HepG2 (cell line): ENCODE measurements around the gene RHOD. TPM values are rescaled to one million over a fixed set of nuclear protein-coding genes. Genes with fewer than 3 reads are reported as not detected.

Source experiments
- ATAC-seq: fragments of 200-7000 bp; cut with Tn5 transposase; 3 replicates; pipeline ENCODE4 v1.9.1; 2020; ENCODE audit warnings: mild to moderate bottlenecking, moderate library complexity
- BruUV-seq: library from RNA; stranded (reverse); fragments of 400-500 nt; replicated peaks from 2 replicates; lab custom pipeline; 2021; lab: Mats Ljungman, UMichigan
- CTCF ChIA-PET: fragments of 300-600 bp; formaldehyde crosslinking; extraction: SDS; loops from one replicate; lab custom pipeline; 2021; ENCODE audit warnings: low total read pairs, inconsistent platforms, low intra/inter-chr PET ratio; lab: Yijun Ruan, JAX
- POLR2A ChIA-PET: fragments of 350-600 bp; sonication (Branson Sonifier 250); formaldehyde crosslinking; loops from one replicate; lab custom pipeline; 2020; ENCODE audit warnings: antibody characterized with exemption, inconsistent platforms; lab: Yijun Ruan, JAX
- DNase-seq: peaks from one replicate; pipeline ENCODE4 v3.0.0-alpha.2; 2015; ENCODE audit warnings: low spot score
- FAIRE-seq: peaks from 3 replicates; lab custom pipeline; 2011; peaks lifted over from hg19 to GRCh38; lab: Jason Lieb, UNC
- H2AFZ ChIP-seq: one replicate; pipeline ENCODE4 v1.6.1; 2011; ENCODE audit warnings: low read length, inconsistent platforms
- H3K27ac ChIP-seq: fragments of 300-600 bp; 3 replicates; pipeline ENCODE4 v1.8.0; 2011; ENCODE audit warnings: mixed run types, mild to moderate bottlenecking, mixed read lengths, low read length, inconsistent platforms; ENCODE audit not compliant: insufficient read depth; ENCODE audit errors: extremely low read length
- H3K27me3 ChIP-seq, 2 experiments: fragments of 200-600 bp in 1 of 2; 2 replicates in 1 of 2; 3 replicates in 1 of 2; pipeline versions ENCODE4 v1.6.0 to v1.8.0; 2011; ENCODE audit warnings: low read length in 2 of 2, mild to moderate bottlenecking in 2 of 2, moderate library complexity in 2 of 2, inconsistent platforms in 1 of 2; ENCODE audit not compliant: insufficient read depth in 2 of 2, control insufficient read depth in 1 of 2
- H3K36me3 ChIP-seq, 2 experiments: fragments of 200-600 bp in 1 of 2; replicated peaks in 1 of 2; 2 replicates in 1 of 2; 3 replicates in 1 of 2; pipeline versions ENCODE4 v1.5.1 to v1.8.0; 2011; ENCODE audit warnings: low read length in 2 of 2, inconsistent platforms in 1 of 2; ENCODE audit not compliant: insufficient read depth in 2 of 2, control insufficient read depth in 1 of 2
- H3K4me1 ChIP-seq: 2 replicates; pipeline ENCODE4 v1.5.1; 2012; ENCODE audit warnings: low read length, inconsistent platforms; ENCODE audit not compliant: insufficient read depth
- H3K4me2 ChIP-seq: 2 replicates; pipeline ENCODE4 v1.6.0; 2011; ENCODE audit warnings: low read depth, low read length, inconsistent platforms
- H3K4me3 ChIP-seq, 3 experiments: fragments of 200-600 bp in 1 of 3; sonication (generic), shearing (Covaris generic) in 1 of 3; replicated peaks in 1 of 3; 2 replicates each; pipeline ENCODE4 v1.5.1; 2011 to 2016; ENCODE audit warnings: low read length in 3 of 3, inconsistent platforms in 2 of 3, low read depth in 2 of 3, mild to moderate bottlenecking in 2 of 3, control low read depth in 1 of 3, mixed read lengths in 1 of 3; ENCODE audit not compliant: insufficient read depth in 1 of 3
- H3K79me2 ChIP-seq: one replicate; pipeline ENCODE4 v1.6.1; 2011; ENCODE audit warnings: low read length, inconsistent platforms; ENCODE audit not compliant: insufficient read depth
- H3K9ac ChIP-seq: 2 replicates; pipeline ENCODE4 v1.6.0; 2011; ENCODE audit warnings: mild to moderate bottlenecking, low read depth, low read length, inconsistent platforms; ENCODE audit not compliant: insufficient read depth
- H3K9me3 ChIP-seq: 2 replicates; pipeline ENCODE4 v1.5.1; 2012; ENCODE audit warnings: mild to moderate bottlenecking, low read length
- H4K20me1 ChIP-seq: 2 replicates; pipeline ENCODE4 v1.6.0; 2011; ENCODE audit warnings: inconsistent platforms, mild to moderate bottlenecking, low read length, moderate library complexity; ENCODE audit not compliant: insufficient read depth
- BHLHE40 ChIP-seq: IDR thresholded peaks from 2 replicates; pipeline ENCODE4 v1.6.1; 2011; ENCODE audit warnings: low read length, improper control_type of control experiment
- DMAP1 ChIP-seq: IDR thresholded peaks from 2 replicates; pipeline ENCODE4 v1.6.1; 2016
- NAIF1 ChIP-seq: sonication (generic); formaldehyde crosslinking; IDR thresholded peaks from 2 replicates; pipeline ENCODE4 v1.5.0; 2020; ENCODE audit warnings: mild to moderate bottlenecking, missing genetic modification reagents, borderline replicate concordance
- NFE2L1 ChIP-seq: sonication (generic); formaldehyde crosslinking; IDR thresholded peaks from 2 replicates; pipeline ENCODE4 v1.4.0; 2020; ENCODE audit warnings: missing genetic modification reagents, mild to moderate bottlenecking, borderline replicate concordance
- NFKB2 ChIP-seq: sonication (generic); formaldehyde crosslinking; IDR thresholded peaks from 2 replicates; pipeline ENCODE4 v1.4.0; 2020; ENCODE audit warnings: missing genetic modification reagents, borderline replicate concordance
- SIN3A ChIP-seq: IDR thresholded peaks from 2 replicates; pipeline ENCODE4 v1.6.1; 2011; ENCODE audit warnings: low read depth, mild to moderate bottlenecking, control low read depth, low read length, borderline replicate concordance
- SOX13 ChIP-seq, 3 experiments: fragments of 450-650 bp in 1 of 3; sonication (generic) in 1 of 3; formaldehyde crosslinking in 1 of 3; IDR thresholded peaks in 2 of 3; conservative IDR thresholded peaks in 1 of 3; 2 replicates each; pipeline versions ENCODE4 v1.5.0 to v1.6.1; 2016 to 2020; ENCODE audit warnings: antibody characterized with exemption in 1 of 3, mild to moderate bottlenecking in 1 of 3, missing compliant biosample characterization in 1 of 3, missing genetic modification reagents in 1 of 3, moderate library complexity in 1 of 3
- ZEB1 ChIP-seq: IDR thresholded peaks from 2 replicates; pipeline ENCODE4 v1.6.1; 2012; ENCODE audit warnings: mild to moderate bottlenecking, low read depth, inconsistent platforms; ENCODE audit not compliant: insufficient replicate concordance
- ZNF20 ChIP-seq: sonication (generic); formaldehyde crosslinking; IDR thresholded peaks from 2 replicates; pipeline ENCODE4 v1.4.0; 2020; ENCODE audit warnings: mild to moderate bottlenecking, moderate library complexity, missing genetic modification reagents
- ZNF263 ChIP-seq: sonication (generic); formaldehyde crosslinking; IDR thresholded peaks from 2 replicates; pipeline ENCODE4 v1.4.0; 2020; ENCODE audit warnings: missing genetic modification reagents
- ZNF296 ChIP-seq: sonication (generic); formaldehyde crosslinking; conservative IDR thresholded peaks from 2 replicates; pipeline ENCODE4 v1.5.0; 2020; ENCODE audit warnings: mild to moderate bottlenecking, missing genetic modification reagents
- ZNF317 ChIP-seq: sonication (generic); formaldehyde crosslinking; IDR thresholded peaks from 2 replicates; pipeline ENCODE4 v1.5.0; 2020; ENCODE audit warnings: mild to moderate bottlenecking, missing genetic modification reagents
- ZNF562 ChIP-seq: sonication (generic); formaldehyde crosslinking; IDR thresholded peaks from 2 replicates; pipeline ENCODE4 v1.8.0; 2022; ENCODE audit warnings: missing genetic modification reagents, borderline replicate concordance
- WGBS: methylation state at CpG from one replicate; pipeline ENCODE4 v1.1.6; 2017; ENCODE audit warnings: low lambda C conversion rate; 5-methylcytosine and 5-hydroxymethylcytosine counted together
- in situ Hi-C: cut with HindIII; loops from 2 replicates; pipeline ENCODE4 v1.10.0; 2017; ENCODE audit warnings: low pct_unique_long_range_greater_than_20kb; ENCODE audit not compliant: extremely low pct_ligation_motif_present
- intact Hi-C: fragments of 100-400 bp; cut with micrococcal nuclease; formaldehyde crosslinking; loops from one replicate; pipeline ENCODE4 v1.10.0; 2022; ENCODE audit not compliant: unreplicated experiment
- polyA plus RNA-seq, 8 experiments: library from polyadenylated mRNA; depleted of rRNA in 3 of 8; stranded (reverse) in 7 of 8; unstranded in 1 of 8; fragments of >200 nt; fragmentation: Illumina TruSeq in 4 of 8; extraction: Trizol in 4 of 8; gene quantifications; 2 replicates each; pipeline versions ENCODE4 v1.2.1 to v1.2.3, GENCODE V29; 2011 to 2016; ENCODE audit warnings: low read depth in 4 of 8, missing spikeins in 1 of 8, mixed read lengths in 1 of 8; ENCODE audit not compliant: insufficient read depth in 1 of 8
- total RNA-seq, 5 experiments: library from RNA; depleted of rRNA; stranded (reverse); fragments of >200 nt; fragmentation: Illumina TruSeq; extraction: Trizol; gene quantifications; 2 replicates each; pipeline ENCODE4 v1.2.3, GENCODE V29; 2016; ENCODE audit warnings: low read depth in 1 of 5
- TF ChIP-seq, protein P1 (sequence below): sonication (generic); formaldehyde crosslinking; IDR thresholded peaks from 2 replicates; pipeline ENCODE4 v1.4.0; 2020; ENCODE audit warnings: missing genetic modification reagents
- TF ChIP-seq, protein P2 (sequence below): sonication (generic); formaldehyde crosslinking; IDR thresholded peaks from 2 replicates; pipeline ENCODE4 v1.4.0; 2020; ENCODE audit warnings: missing genetic modification reagents
- TF ChIP-seq, protein P3 (sequence below): sonication (generic); formaldehyde crosslinking; IDR thresholded peaks from 2 replicates; pipeline ENCODE4 v1.8.0; 2022; ENCODE audit warnings: missing genetic modification reagents, low read depth, mild to moderate bottlenecking, borderline replicate concordance

The RHOD gene
- total and polyA plus RNA-seq, 2 of the 13 experiments (the other 11 are each of a cell fraction or from before 2014, with no cell fraction given): 0.27 to 0.98 TPM

DNA sequence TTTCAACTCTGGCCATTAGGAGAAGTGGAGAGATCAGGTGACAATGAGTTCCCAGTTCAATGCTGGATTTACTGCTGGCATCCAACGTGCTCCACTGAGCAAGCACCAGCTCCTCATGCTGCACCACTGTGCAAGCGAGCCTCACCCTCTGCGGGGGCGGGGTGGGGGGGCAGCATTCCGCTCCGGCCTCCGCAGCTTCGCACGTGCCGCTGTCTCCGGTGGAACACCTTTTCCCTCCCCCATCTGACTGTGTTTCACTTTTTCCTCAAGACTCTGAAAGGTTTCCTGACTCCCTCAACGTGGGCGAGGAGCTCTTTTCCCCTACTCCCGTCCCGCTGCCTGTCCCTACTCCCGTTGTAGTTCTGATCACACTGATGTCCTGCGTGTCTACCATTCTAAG, 835 bp upstream of the RHOD start:
- ChIA-PET CTCF (no interaction called here), POLR2A (interaction anchor here (0.6 kb wide), 1 partner anchor 378 kb away, joined by 3 read pairs; the partner anchor contains the start of gene RBM4B)
- Histone ChIP-seq H3K79me2 (no peaks in the 10 kb centered on the region), H3K4me1 (peaks cover 62% of the 10 kb centered on the region), H4K20me1 (no peaks in the 10 kb centered on the region), H3K9me3 (no peaks in the 10 kb centered on the region), H2AFZ (no peak overlapping the region), H3K4me3 (peak overlapping the region; percentile 59 to 78 (median 64)), H3K4me2 (peak overlapping the region; percentile 92), H3K36me3 (no peaks in the 10 kb centered on the region), H3K27ac (no peak overlapping the region), H3K9ac (peak overlapping the region; percentile 63), H3K27me3 (peaks cover 1 to 23% of the 10 kb centered on the region in 2 experiments; a peak in 1 of 5 replicates)
- ATAC-seq (0 out of 3 replicates have a peak, but pooled peaks have one; percentile 8), FAIRE-seq (no peak), DNase-seq (no peak)
- intact Hi-C loops: no loop called here
- BruUV-seq: no TSS peak
- 5% methylated on average over 17 of the region's 17 CpGs for WGBS
- in situ Hi-C loops: no loop called here
- 0 out of 2 replicates have a peak, but pooled peaks have one; percentile 43 for TF ChIP-seq ZNF296 (CRISPR knock-in tag)
- TF ChIP-seq NFE2L1 (CRISPR knock-in tag): no peak
- peak; percentile 79; the same call in 1 of the 2 replicates for TF ChIP-seq ZNF263
- TF ChIP-seq ZNF562 (CRISPR knock-in tag): no peak
- TF ChIP-seq DMAP1 (CRISPR knock-in tag): 0 out of 2 replicates have a peak, but pooled peaks have one; percentile 15
- no peak for TF ChIP-seq ZNF317 (CRISPR knock-in tag)
- TF ChIP-seq ZNF20 (CRISPR knock-in tag): no peak
- no peak for TF ChIP-seq NAIF1 (CRISPR knock-in tag)
- no peak for TF ChIP-seq SOX13 (IDR thresholded peaks at IDR 0.05)
- no peak for TF ChIP-seq SOX13 (CRISPR knock-in tag; conservative IDR thresholded peaks at IDR 0.05 in 1 of 2, IDR thresholded peaks at IDR 0.05 in 1 of 2)
- TF ChIP-seq, protein P1, sequence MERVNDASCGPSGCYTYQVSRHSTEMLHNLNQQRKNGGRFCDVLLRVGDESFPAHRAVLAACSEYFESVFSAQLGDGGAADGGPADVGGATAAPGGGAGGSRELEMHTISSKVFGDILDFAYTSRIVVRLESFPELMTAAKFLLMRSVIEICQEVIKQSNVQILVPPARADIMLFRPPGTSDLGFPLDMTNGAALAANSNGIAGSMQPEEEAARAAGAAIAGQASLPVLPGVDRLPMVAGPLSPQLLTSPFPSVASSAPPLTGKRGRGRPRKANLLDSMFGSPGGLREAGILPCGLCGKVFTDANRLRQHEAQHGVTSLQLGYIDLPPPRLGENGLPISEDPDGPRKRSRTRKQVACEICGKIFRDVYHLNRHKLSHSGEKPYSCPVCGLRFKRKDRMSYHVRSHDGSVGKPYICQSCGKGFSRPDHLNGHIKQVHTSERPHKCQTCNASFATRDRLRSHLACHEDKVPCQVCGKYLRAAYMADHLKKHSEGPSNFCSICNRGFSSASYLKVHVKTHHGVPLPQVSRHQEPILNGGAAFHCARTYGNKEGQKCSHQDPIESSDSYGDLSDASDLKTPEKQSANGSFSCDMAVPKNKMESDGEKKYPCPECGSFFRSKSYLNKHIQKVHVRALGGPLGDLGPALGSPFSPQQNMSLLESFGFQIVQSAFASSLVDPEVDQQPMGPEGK (CRISPR knock-in tag): peak; percentile 81
- TF ChIP-seq, protein P2, sequence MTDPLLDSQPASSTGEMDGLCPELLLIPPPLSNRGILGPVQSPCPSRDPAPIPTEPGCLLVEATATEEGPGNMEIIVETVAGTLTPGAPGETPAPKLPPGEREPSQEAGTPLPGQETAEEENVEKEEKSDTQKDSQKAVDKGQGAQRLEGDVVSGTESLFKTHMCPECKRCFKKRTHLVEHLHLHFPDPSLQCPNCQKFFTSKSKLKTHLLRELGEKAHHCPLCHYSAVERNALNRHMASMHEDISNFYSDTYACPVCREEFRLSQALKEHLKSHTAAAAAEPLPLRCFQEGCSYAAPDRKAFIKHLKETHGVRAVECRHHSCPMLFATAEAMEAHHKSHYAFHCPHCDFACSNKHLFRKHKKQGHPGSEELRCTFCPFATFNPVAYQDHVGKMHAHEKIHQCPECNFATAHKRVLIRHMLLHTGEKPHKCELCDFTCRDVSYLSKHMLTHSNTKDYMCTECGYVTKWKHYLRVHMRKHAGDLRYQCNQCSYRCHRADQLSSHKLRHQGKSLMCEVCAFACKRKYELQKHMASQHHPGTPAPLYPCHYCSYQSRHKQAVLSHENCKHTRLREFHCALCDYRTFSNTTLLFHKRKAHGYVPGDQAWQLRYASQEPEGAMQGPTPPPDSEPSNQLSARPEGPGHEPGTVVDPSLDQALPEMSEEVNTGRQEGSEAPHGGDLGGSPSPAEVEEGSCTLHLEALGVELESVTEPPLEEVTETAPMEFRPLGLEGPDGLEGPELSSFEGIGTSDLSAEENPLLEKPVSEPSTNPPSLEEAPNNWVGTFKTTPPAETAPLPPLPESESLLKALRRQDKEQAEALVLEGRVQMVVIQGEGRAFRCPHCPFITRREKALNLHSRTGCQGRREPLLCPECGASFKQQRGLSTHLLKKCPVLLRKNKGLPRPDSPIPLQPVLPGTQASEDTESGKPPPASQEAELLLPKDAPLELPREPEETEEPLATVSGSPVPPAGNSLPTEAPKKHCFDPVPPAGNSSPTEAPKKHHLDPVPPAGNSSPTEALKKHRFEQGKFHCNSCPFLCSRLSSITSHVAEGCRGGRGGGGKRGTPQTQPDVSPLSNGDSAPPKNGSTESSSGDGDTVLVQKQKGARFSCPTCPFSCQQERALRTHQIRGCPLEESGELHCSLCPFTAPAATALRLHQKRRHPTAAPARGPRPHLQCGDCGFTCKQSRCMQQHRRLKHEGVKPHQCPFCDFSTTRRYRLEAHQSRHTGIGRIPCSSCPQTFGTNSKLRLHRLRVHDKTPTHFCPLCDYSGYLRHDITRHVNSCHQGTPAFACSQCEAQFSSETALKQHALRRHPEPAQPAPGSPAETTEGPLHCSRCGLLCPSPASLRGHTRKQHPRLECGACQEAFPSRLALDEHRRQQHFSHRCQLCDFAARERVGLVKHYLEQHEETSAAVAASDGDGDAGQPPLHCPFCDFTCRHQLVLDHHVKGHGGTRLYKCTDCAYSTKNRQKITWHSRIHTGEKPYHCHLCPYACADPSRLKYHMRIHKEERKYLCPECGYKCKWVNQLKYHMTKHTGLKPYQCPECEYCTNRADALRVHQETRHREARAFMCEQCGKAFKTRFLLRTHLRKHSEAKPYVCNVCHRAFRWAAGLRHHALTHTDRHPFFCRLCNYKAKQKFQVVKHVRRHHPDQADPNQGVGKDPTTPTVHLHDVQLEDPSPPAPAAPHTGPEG (CRISPR knock-in tag): no peak
- TF ChIP-seq, protein P3, sequence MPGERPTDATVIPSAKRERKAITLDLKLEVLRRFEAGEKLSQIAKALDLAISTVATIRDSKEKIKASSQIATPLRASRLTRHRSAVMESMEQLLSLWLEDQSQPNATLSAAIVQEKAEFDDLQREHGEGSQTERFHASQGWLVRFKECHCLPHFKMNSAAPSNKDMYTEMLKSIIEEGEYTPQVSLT: no peak
- TF ChIP-seq ZEB1: no peak
- TF ChIP-seq NFKB2 (CRISPR knock-in tag): peak; percentile 6; the same call in 1 of the 2 replicates
- no peak for TF ChIP-seq SIN3A
- TF ChIP-seq BHLHE40: peak; percentile 83
